Lower lobe of right lung (tissue), 2 donors: Measurements from ENCODE around the gene AP2A2. TPM values are rescaled to one million over a fixed set of nuclear protein-coding genes. Genes with fewer than 3 reads are reported as not detected.
A peak's percentile ranks its signal among the peaks of the same experiment; 100 is the strongest.
"Not testable (repeated sequence)": the region's sequence is repeated elsewhere in the genome, so short reads cannot be mapped to it uniquely, and the experiment has no call there.

ENCODE experiments used
- ATAC-seq, 2 donors: fragments of 200-7000 bp; cut with Tn5 transposase; one replicate each; pipeline ENCODE4 v1.9.1; 2020 to 2022; ENCODE audit warnings: mild to moderate bottlenecking in 2 of 2, moderate library complexity in 2 of 2
- DNase-seq: peaks from one replicate; pipeline ENCODE4 v3.0.0-alpha.2; 2020
- H3K27ac ChIP-seq: fragments of 200-600 bp; one replicate; pipeline ENCODE4 v1.8.0; 2022
- H3K27me3 ChIP-seq: fragments of 200-600 bp; one replicate; pipeline ENCODE4 v1.8.0; 2022; ENCODE audit warnings: low read depth
- H3K36me3 ChIP-seq: fragments of 200-600 bp; one replicate; pipeline ENCODE4 v1.8.0; 2022; ENCODE audit warnings: mild to moderate bottlenecking
- H3K4me1 ChIP-seq: fragments of 200-600 bp; one replicate; pipeline ENCODE4 v1.8.0; 2022
- H3K4me3 ChIP-seq: fragments of 200-600 bp; one replicate; pipeline ENCODE4 v1.8.0; 2022; ENCODE audit warnings: mild to moderate bottlenecking
- H3K9me3 ChIP-seq: fragments of 200-600 bp; one replicate; pipeline ENCODE4 v1.8.0; 2022
- intact Hi-C: fragments of 100-400 bp; cut with DNase I; formaldehyde crosslinking; loops from one replicate; pipeline ENCODE4 v1.11.0; 2022
- total RNA-seq: library from RNA; stranded (reverse); fragmentation: NEBNext Ultra II Directional; extraction: Animal tissue kit (Norgen Biotek cat#: 25700); gene quantifications from one replicate; pipeline ENCODE4 v1.2.1, GENCODE V29; 2021
- TF ChIP-seq, protein P1 (sequence below): fragments of 200-600 bp; IDR thresholded peaks from one replicate; pipeline ENCODE4 v1.8.0; 2022; ENCODE audit warnings: antibody characterized with exemption, mild to moderate bottlenecking
- donor health status: DM: no; HTN: yes; CAD: no; lungs with severe emphysema.

The AP2A2 gene
- total RNA-seq, 1 donor from 2014 or later: 130 TPM

GRCh38 chr11:1012740-1013630, 87.3 kb downstream of the AP2A2 start:
- intact Hi-C loops: no loop called here
- no peaks in the 10 kb centered on the region for H3K27me3 ChIP-seq
- no peak overlapping the region for H3K27ac ChIP-seq
- peaks cover 47% of the 10 kb centered on the region for H3K36me3 ChIP-seq
- no peak for DNase-seq
- TF ChIP-seq, protein P1, sequence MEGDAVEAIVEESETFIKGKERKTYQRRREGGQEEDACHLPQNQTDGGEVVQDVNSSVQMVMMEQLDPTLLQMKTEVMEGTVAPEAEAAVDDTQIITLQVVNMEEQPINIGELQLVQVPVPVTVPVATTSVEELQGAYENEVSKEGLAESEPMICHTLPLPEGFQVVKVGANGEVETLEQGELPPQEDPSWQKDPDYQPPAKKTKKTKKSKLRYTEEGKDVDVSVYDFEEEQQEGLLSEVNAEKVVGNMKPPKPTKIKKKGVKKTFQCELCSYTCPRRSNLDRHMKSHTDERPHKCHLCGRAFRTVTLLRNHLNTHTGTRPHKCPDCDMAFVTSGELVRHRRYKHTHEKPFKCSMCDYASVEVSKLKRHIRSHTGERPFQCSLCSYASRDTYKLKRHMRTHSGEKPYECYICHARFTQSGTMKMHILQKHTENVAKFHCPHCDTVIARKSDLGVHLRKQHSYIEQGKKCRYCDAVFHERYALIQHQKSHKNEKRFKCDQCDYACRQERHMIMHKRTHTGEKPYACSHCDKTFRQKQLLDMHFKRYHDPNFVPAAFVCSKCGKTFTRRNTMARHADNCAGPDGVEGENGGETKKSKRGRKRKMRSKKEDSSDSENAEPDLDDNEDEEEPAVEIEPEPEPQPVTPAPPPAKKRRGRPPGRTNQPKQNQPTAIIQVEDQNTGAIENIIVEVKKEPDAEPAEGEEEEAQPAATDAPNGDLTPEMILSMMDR: no peak
- H3K4me3 ChIP-seq: no peak overlapping the region
- ATAC-seq: no peak
- H3K4me1 ChIP-seq: no peaks in the 10 kb centered on the region
- no peaks in the 10 kb centered on the region for H3K9me3 ChIP-seq

DNA sequence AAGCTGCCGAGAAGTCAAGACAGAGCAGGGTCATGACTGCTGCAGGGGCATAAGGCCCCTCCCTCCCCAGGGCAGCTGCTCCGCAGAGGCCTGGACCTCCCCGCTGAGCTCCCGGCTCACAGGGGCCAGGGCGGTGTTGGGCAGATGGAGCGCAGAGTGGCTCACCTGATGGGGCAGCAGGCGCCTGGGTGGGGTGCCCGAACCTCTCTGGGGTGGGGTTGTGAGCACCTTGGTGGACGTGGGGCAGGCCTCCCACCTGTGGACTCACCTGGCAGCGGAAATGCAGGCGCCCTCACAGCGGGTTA, 87.9 kb downstream of the AP2A2 start:
- no peak for ATAC-seq
- DNase-seq: no peak
- Histone ChIP-seq H3K9me3 (no peaks in the 10 kb centered on the region), H3K27me3 (no peaks in the 10 kb centered on the region), H3K4me3 (no peak overlapping the region), H3K4me1 (no peaks in the 10 kb centered on the region), H3K36me3 (peaks cover 41% of the 10 kb centered on the region), H3K27ac (no peak overlapping the region)
- TF ChIP-seq, protein P1: no peak
- intact Hi-C loops: no loop called here

GRCh38 chr11:1014276-1014675, 88.6 kb downstream of the AP2A2 start:
- Histone ChIP-seq H3K9me3 (no peaks in the 10 kb centered on the region), H3K27me3 (no peaks in the 10 kb centered on the region), H3K27ac (no peak overlapping the region), H3K4me1 (no peaks in the 10 kb centered on the region), H3K36me3 (peaks cover 35% of the 10 kb centered on the region), H3K4me3 (no peak overlapping the region)
- TF ChIP-seq, protein P1: no peak
- intact Hi-C loops: no loop called here
- no peak for ATAC-seq
- no peak for DNase-seq

GRCh38 chr11:1015064-1015463, 89.4 kb downstream of the AP2A2 start:
- Histone ChIP-seq H3K4me1 (no peaks in the 10 kb centered on the region), H3K9me3 (no peaks in the 10 kb centered on the region), H3K27ac (no peak overlapping the region), H3K36me3 (peaks cover 27% of the 10 kb centered on the region), H3K4me3 (no peak overlapping the region), H3K27me3 (no peaks in the 10 kb centered on the region)
- TF ChIP-seq, protein P1: no peak
- ATAC-seq (no peak), DNase-seq (no peak)
- intact Hi-C loops: no loop called here

DNA sequence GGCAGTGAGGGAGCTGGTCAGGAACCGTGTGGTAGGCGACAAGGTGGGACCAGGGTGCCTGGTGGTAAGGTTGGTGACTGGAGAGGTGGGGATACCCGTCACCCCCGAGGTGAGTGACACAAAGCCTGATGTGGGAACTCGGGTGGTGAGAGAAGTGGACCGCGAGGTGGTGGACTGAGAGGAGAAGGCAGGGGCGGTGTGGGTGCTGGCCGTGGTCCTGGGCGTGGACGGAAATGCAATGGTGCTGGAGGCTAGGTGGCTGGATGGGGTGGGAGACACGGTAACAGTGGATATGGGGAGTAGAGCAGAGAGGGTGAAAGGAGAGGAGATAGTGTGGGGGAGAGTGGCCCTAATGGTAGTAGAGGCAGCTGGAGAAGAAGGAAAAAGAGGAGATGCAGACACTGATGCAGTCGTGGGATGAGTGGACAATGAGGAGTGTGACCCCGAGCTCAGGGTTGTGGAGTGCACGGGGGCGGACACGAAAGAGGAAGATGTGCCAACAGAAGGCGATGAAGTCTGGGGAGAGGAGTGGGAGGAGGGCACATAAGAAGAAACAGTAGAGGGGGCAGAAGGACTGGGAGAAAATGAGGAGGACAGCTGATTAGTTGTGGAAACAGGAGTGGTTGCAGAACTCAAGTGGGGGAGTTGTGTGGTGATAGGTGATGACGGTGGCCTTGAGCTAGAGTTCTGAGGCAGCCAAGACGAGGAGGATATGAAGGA, 90.3 kb downstream of the AP2A2 start:
- ATAC-seq: no peak
- H3K4me3 ChIP-seq: no peak overlapping the region
- no peak overlapping the region for H3K27ac ChIP-seq
- DNase-seq: no peak
- H3K36me3 ChIP-seq: peaks cover 17% of the 10 kb centered on the region
- no peaks in the 10 kb centered on the region for H3K27me3 ChIP-seq
- TF ChIP-seq, protein P1: no peak
- no peaks in the 10 kb centered on the region for H3K9me3 ChIP-seq
- H3K4me1 ChIP-seq: no peaks in the 10 kb centered on the region
- intact Hi-C loops: no loop called here

DNA sequence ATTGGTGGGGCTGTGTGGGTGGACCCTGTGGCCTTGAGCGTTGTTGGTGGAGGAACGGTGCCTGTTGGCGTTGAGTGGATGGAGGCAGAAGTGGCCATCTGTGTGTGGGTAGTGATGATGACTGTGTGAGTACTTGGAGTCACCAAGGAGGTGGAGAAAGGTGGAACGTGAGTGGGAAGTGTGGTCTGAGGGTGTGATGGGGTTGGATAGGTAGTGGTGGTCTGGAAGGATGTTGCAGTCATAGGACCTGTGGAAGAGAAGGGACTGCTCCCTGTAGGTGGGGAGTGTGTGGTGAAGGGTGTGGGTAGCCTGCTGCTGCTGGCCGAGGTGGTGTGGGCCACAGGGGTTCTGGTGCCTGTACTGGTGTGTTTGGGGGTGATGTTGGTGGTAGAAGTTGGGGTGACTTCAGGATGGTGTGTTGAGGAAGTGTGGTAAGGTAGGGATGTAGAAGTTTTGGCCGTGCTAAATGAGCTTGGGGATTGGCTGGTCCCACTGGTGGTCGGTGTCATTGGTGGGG, 91.0 kb downstream of the AP2A2 start:
- H3K27me3 ChIP-seq, DNase-seq, H3K4me3 ChIP-seq, intact Hi-C loops, H3K27ac ChIP-seq, H3K9me3 ChIP-seq, H3K4me1 ChIP-seq: not testable (repeated sequence)
- ATAC-seq: peak; percentile 33 to 45
- H3K36me3 ChIP-seq: peaks cover 11% of the 10 kb centered on the region
